ENCODE measurements around the gene AGAP4. TPM values are rescaled to one million over a fixed set of nuclear protein-coding genes. Genes with fewer than 3 reads are reported as not detected.

AGAP4 gene
- 5.4 to 10.1 TPM (median 7.7 TPM) in 5 replicates for total RNA-seq (2022; extraction: Qiagen RNA extraction)

GRCh38 chr10:45847400-45847799 is at the start of gene AGAP4:
AGAP4 (minus strand) TSS chr10:45847500; CDS start chr10:45847347, 153 bp downstream.

Other genes starting within 250 kb of the AGAP4 start
- 4.2 to 5.3 TPM (median 4.5 TPM) in 5 replicates for gene ZFAND4, start 174.7 kb downstream of the AGAP4 start, total RNA-seq (2022; extraction: Qiagen RNA extraction)
- gene WASHC2C, start 120.2 kb downstream of the AGAP4 start, total RNA-seq (2022; extraction: Qiagen RNA extraction): 17.1 to 24.2 TPM (median 18.3 TPM) in 5 replicates
- 150 to 160 TPM (median 153 TPM) in 5 replicates for gene TIMM23, start 125.0 kb upstream of the AGAP4 start, total RNA-seq (2022; extraction: Qiagen RNA extraction)
- 84.4 to 119 TPM (median 88.6 TPM) in 5 replicates for gene NCOA4, start 183.1 kb upstream of the AGAP4 start, total RNA-seq (2022; extraction: Qiagen RNA extraction)
- gene MSMB, start 198.8 kb upstream of the AGAP4 start, total RNA-seq (2022; extraction: Qiagen RNA extraction): 0.29 to 0.42 TPM (median 0.31 TPM) in 3 of 5 replicates, not detected in the others